Nephron (organoid): Measurements from ENCODE around the gene IQCE.
A peak's percentile ranks its signal among the peaks of the same experiment; 100 is the strongest.

Source experiments
- H3K27ac Mint-ChIP-seq, 3 experiments: 2 replicates each; pipeline ENCODE4 v1.8.0; 2020; ENCODE audit warnings: mixed read lengths in 3 of 3, mild to moderate bottlenecking in 2 of 3, moderate library complexity in 1 of 3
- H3K27me3 Mint-ChIP-seq: 2 replicates; pipeline ENCODE4 v1.8.0; 2021; ENCODE audit warnings: low read depth, mild to moderate bottlenecking, moderate library complexity, mixed read lengths
- H3K36me3 Mint-ChIP-seq: 2 replicates; pipeline ENCODE4 v1.8.0; 2020; ENCODE audit warnings: low read depth, mixed read lengths
- H3K4me1 Mint-ChIP-seq: 2 replicates; pipeline ENCODE4 v1.8.0; 2020; ENCODE audit warnings: mixed read lengths
- H3K4me3 Mint-ChIP-seq, 3 experiments: 2 replicates each; pipeline ENCODE4 v1.8.0; 2020; ENCODE audit warnings: mild to moderate bottlenecking in 3 of 3, mixed read lengths in 3 of 3, moderate library complexity in 2 of 3
- H3K9me3 Mint-ChIP-seq: 2 replicates; pipeline ENCODE4 v1.8.0; 2020; ENCODE audit warnings: mixed read lengths
- CTCF ChIP-seq, 3 experiments: fragments of 200-600 bp; sonication (generic); IDR thresholded peaks; one replicate each; pipeline ENCODE4 v1.5.0; 2021; ENCODE audit warnings: antibody characterized with exemption in 3 of 3; ENCODE audit not compliant: unreplicated experiment in 3 of 3

The IQCE gene

DNA sequence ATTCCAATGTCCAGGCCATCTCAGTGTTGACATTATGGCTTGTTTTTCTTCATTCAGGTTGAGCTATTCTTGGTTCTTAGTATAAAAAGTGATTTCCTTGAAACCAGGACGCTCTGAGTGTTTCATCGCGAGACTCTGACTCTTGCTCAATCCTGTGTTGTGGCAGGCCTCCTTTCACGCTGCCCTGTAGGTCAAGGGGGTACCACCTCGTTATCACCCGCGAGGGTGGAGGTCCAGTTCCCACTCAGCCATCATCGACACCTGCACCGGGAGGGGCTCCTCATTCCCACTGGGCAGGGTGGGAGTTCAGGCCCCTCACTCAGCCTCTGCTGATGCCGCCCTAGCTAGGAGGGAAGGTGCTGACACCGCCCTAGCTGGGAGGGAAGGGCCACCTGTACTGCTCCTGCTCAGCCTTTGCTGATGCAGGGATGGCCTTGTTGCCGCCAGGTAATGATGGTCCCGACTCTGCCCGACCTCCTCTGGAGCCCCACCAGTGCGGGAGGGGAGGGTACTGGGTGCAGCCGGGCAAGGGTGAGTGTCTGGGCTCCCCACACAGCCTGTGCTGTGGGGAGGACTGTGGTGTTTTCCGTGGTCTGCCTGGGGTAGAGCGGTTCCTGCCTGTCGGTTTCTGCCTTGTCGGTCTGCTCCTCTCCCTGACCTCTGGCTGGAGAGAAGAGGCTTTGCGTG, 16.4 kb downstream of the IQCE start:
- Mint-ChIP-seq H3K27me3 (no peaks in the 10 kb centered on the region), H3K9me3 (no peaks in the 10 kb centered on the region), H3K36me3 (peaks cover 40% of the 10 kb centered on the region), H3K4me1 (peaks cover 5% of the 10 kb centered on the region), H3K27ac (no peak overlapping the region), H3K4me3 (no peak overlapping the region)
- TF ChIP-seq CTCF (IDR thresholded peaks at IDR 0.05; ENCODE audit: unreplicated experiment in 3 of 3) = no peak

- H3K27me3 Mint-ChIP-seq = no peaks in the 10 kb centered on the region
- H3K9me3 Mint-ChIP-seq = no peaks in the 10 kb centered on the region
- H3K36me3 Mint-ChIP-seq = peaks cover 42% of the 10 kb centered on the region
- peaks cover 5% of the 10 kb centered on the region for H3K4me1 Mint-ChIP-seq
- H3K4me3 Mint-ChIP-seq = no peak overlapping the region
- H3K27ac Mint-ChIP-seq = peak overlapping the region in 1 of 3 experiments; percentile 28
- TF ChIP-seq CTCF (IDR thresholded peaks at IDR 0.05; ENCODE audit: unreplicated experiment in 3 of 3) = no peak
Observed at GRCh38 chr7:2575733-2576340, 17.1 kb downstream of the IQCE start.

- H3K4me1 Mint-ChIP-seq = peaks cover 5% of the 10 kb centered on the region
- peaks cover 42% of the 10 kb centered on the region for H3K36me3 Mint-ChIP-seq
- no peak overlapping the region for H3K27ac Mint-ChIP-seq
- no peak for TF ChIP-seq CTCF (IDR thresholded peaks at IDR 0.05; ENCODE audit: unreplicated experiment in 3 of 3)
- H3K27me3 Mint-ChIP-seq = no peaks in the 10 kb centered on the region
- no peak overlapping the region for H3K4me3 Mint-ChIP-seq
- H3K9me3 Mint-ChIP-seq = no peaks in the 10 kb centered on the region
Observed at GRCh38 chr7:2576742-2577491, 18.1 kb downstream of the IQCE start.

DNA sequence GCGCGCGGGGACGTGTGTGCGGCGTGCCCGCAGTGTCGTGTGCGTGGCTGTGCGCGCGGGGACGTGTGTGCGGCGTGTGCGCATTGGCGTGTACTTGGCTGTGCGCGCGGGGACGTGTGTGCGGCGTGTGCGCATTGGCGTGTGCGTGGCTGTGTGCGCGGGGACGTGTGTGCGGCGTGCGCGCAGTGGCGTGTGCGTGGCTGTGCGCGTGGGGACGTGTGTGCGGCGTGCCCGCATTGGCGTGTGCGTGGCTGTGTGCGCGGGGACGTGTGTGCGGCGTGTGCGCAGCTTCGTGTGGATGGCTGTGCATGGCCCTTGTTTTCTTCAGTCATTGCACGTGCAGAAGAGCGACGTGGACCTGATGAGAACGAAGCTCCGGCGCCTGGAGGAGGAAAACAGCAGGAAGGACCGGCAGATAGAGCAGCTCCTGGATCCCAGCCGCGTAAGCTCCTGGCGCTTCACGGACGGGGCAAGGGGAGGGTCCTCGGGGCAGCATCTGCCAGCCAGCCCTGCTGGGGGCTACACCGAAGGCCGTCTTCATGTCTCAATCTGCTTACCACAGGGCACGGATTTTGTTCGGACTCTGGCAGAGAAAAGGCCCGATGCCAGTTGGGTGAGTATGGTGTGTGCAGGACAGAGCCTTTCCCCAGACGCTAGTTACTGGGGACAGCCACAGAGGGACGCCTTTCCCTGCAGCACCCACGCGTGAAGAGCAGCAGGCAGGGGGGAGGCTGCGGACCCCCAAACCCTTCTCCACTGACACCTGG, 19.3 kb downstream of the IQCE start:
- no peak for TF ChIP-seq CTCF (IDR thresholded peaks at IDR 0.05; ENCODE audit: unreplicated experiment in 3 of 3)
- no peaks in the 10 kb centered on the region for H3K27me3 Mint-ChIP-seq
- H3K36me3 Mint-ChIP-seq = peaks cover 43% of the 10 kb centered on the region
- H3K9me3 Mint-ChIP-seq = no peaks in the 10 kb centered on the region
- H3K4me3 Mint-ChIP-seq = no peak overlapping the region
- H3K27ac Mint-ChIP-seq = no peak overlapping the region
- H3K4me1 Mint-ChIP-seq = peaks cover 5% of the 10 kb centered on the region

DNA sequence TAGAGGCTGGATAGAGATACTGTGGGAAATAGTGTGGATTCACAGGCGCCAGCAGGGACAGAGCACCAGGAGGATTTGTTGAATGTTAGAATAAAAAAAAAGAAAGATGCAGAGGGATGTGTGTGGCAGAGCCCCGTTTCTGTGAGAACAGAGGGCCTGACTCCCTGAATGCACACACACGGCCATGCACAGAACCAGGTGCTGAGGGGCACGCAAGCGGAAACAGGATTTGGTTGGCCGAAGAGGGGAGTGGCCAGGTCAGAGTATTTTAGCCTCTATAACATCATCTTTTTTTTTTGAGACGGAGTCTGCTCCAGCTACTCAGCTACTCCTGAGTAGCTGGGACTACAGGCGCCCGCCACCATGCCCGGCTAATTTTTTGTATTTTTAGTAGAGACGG, 21.9 kb downstream of the IQCE start:
- H3K27ac Mint-ChIP-seq = no peak overlapping the region
- peaks cover 42% of the 10 kb centered on the region for H3K36me3 Mint-ChIP-seq
- H3K27me3 Mint-ChIP-seq = no peaks in the 10 kb centered on the region
- no peak for TF ChIP-seq CTCF (IDR thresholded peaks at IDR 0.05; ENCODE audit: unreplicated experiment in 3 of 3)
- H3K9me3 Mint-ChIP-seq = no peaks in the 10 kb centered on the region
- H3K4me3 Mint-ChIP-seq = no peak overlapping the region
- peaks cover 5% of the 10 kb centered on the region for H3K4me1 Mint-ChIP-seq
